Measurements from ENCODE around the gene RHBDF2. TPM values are rescaled to one million over a fixed set of nuclear protein-coding genes. Genes with fewer than 3 reads are reported as not detected.

RHBDF2 gene
- total and polyA plus RNA-seq, 5 donors from 2014 or later, result 2.5 to 23.8 (median 3.7) TPM

DNA sequence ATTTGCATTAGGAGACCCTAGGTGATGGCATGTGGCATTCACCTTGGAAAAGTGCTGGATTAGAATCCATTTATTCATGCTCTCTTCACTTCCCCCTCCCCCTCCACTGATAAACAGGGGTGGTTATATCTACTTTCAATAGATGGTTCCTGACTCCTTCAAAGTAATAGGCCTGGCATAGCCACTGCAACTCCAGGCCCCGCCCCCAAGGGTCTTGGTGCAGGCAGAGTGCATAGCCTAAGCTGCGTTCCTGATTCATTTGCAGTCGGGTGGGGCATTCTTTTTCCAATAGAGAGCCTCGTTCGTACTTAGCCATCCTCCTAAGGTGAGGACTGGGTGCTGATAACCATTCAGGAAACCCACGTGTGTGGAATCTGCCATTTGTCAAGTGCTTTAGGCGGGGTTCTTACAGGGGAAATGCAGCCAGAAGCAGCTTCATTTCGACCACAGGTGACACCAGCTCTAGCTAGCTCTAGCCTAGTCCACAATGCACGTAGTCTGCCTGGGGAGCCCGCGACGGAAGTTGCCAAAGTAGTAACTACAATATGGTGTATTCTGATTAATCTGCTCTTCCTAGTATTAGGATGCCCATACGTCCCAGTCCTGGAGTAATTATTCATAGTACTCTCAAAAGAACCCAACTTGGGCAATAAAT lies 59.4 kb downstream of the RHBDF2 start:
- Histone ChIP-seq H3K27ac (ENCODE audit: insufficient read depth, low read length, poor library complexity, severe bottlenecking) (no peak overlapping the region), H3K4me3 (ENCODE audit: low read depth, low read length) (no peak overlapping the region), H3K9me3 (ENCODE audit: control insufficient read depth in 2 of 2, low read length in 2 of 2) (no peaks in the 10 kb centered on the region), H3K36me3 (ENCODE audit: control insufficient read depth, insufficient read depth, low read length) (no peaks in the 10 kb centered on the region), H3K4me1 (ENCODE audit: control insufficient read depth, insufficient read depth, low read length, poor library complexity, severe bottlenecking) (peaks cover 4% of the 10 kb centered on the region), H3K27me3 (ENCODE audit: control insufficient read depth, insufficient read depth, low read length) (no peaks in the 10 kb centered on the region)
- ATAC-seq (ENCODE audit: low read depth in 2 of 2) (no peak), DNase-seq (no peak)
- Mint-ChIP-seq H3K9me3 (peaks cover 0 to 2% (median 0%) of the 10 kb centered on the region in 7 donors), H3K27ac (no peak overlapping the region), H3K4me3 (no peak overlapping the region), H3K27me3 (no peaks in the 10 kb centered on the region), H3K4me1 (peaks cover 28 to 80% (median 41%) of the 10 kb centered on the region in 4 donors), H3K36me3 (peaks cover 27% of the 10 kb centered on the region)

DNA sequence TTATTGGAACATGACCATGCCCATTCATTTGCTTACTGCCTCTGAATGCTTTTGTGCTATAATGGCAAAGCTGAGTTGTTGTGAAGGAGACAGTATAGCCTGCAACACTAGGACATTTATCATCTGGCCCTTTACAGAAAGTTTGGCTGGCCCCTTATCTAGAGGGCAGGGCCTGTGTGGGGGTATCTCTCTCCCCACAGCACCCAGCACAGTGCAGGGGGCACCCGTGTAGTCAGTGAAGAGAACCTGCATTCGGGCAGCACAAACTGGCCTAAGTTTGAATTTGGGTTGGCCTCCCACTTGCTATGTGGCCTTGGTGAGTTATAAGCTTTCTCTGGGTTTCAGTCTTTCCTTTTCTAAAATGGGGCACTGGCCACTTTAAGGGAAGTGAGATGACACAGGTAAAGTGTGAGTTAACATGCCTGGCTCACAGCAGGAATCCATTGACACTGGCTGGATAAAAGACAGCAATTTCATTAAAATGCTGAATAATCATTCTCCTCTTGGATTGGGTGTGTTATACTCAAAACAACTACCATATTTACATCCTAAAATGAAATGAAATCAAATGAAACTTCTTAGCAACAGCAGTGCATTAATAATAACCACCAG lies 60.4 kb downstream of the RHBDF2 start:
- Mint-ChIP-seq H3K4me3 (peak overlapping the region in 1 of 4 donors; percentile 52), H3K27ac (no peak overlapping the region), H3K36me3 (peaks cover 23% of the 10 kb centered on the region), H3K4me1 (peaks cover 27 to 75% (median 37%) of the 10 kb centered on the region in 4 donors), H3K27me3 (no peaks in the 10 kb centered on the region), H3K9me3 (peaks cover 0 to 2% (median 0%) of the 10 kb centered on the region in 7 donors)
- Histone ChIP-seq H3K27me3 (ENCODE audit: control insufficient read depth, insufficient read depth, low read length) (no peaks in the 10 kb centered on the region), H3K4me3 (ENCODE audit: low read depth, low read length) (no peak overlapping the region), H3K4me1 (ENCODE audit: control insufficient read depth, insufficient read depth, low read length, poor library complexity, severe bottlenecking) (peaks cover 4% of the 10 kb centered on the region), H3K27ac (ENCODE audit: insufficient read depth, low read length, poor library complexity, severe bottlenecking) (no peak overlapping the region), H3K36me3 (ENCODE audit: control insufficient read depth, insufficient read depth, low read length) (no peaks in the 10 kb centered on the region), H3K9me3 (ENCODE audit: control insufficient read depth in 2 of 2, low read length in 2 of 2) (no peaks in the 10 kb centered on the region)
- DNase-seq, result no peak
- ATAC-seq (ENCODE audit: low read depth in 2 of 2), result no peak

- H3K36me3 ChIP-seq (ENCODE audit: control insufficient read depth, insufficient read depth, low read length), result peaks cover 4% of the 10 kb centered on the region
- Mint-ChIP-seq H3K4me1 (peaks cover 19 to 68% (median 33%) of the 10 kb centered on the region in 4 donors), H3K27ac (peak overlapping the region in 1 of 3 donors; percentile 70), H3K27me3 (no peaks in the 10 kb centered on the region), H3K36me3 (peaks cover 18% of the 10 kb centered on the region), H3K9me3 (peaks cover 0 to 2% (median 0%) of the 10 kb centered on the region in 7 donors), H3K4me3 (no peak overlapping the region)
- ATAC-seq (ENCODE audit: low read depth in 2 of 2), result no peak
- no peaks in the 10 kb centered on the region for H3K9me3 ChIP-seq (ENCODE audit: control insufficient read depth in 2 of 2, low read length in 2 of 2)
- H3K4me1 ChIP-seq (ENCODE audit: control insufficient read depth, insufficient read depth, low read length, poor library complexity, severe bottlenecking), result peaks cover 4% of the 10 kb centered on the region
- H3K4me3 ChIP-seq (ENCODE audit: low read depth, low read length), result no peak overlapping the region
- H3K27me3 ChIP-seq (ENCODE audit: control insufficient read depth, insufficient read depth, low read length), result no peaks in the 10 kb centered on the region
- H3K27ac ChIP-seq (ENCODE audit: insufficient read depth, low read length, poor library complexity, severe bottlenecking), result no peak overlapping the region
- DNase-seq, result no peak
These were observed 61.8 kb downstream of the RHBDF2 start for GRCh38 chr17:76439314-76439928.

- Histone ChIP-seq H3K36me3 (ENCODE audit: control insufficient read depth, insufficient read depth, low read length) (peaks cover 9% of the 10 kb centered on the region), H3K27ac (ENCODE audit: insufficient read depth, low read length, poor library complexity, severe bottlenecking) (no peak overlapping the region), H3K4me1 (ENCODE audit: control insufficient read depth, insufficient read depth, low read length, poor library complexity, severe bottlenecking) (peaks cover 4% of the 10 kb centered on the region), H3K9me3 (ENCODE audit: control insufficient read depth in 2 of 2, low read length in 2 of 2) (no peaks in the 10 kb centered on the region), H3K4me3 (ENCODE audit: low read depth, low read length) (no peak overlapping the region), H3K27me3 (ENCODE audit: control insufficient read depth, insufficient read depth, low read length) (no peaks in the 10 kb centered on the region)
- DNase-seq (no peak), ATAC-seq (ENCODE audit: low read depth in 2 of 2) (no peak)
- H3K36me3 Mint-ChIP-seq, result peaks cover 21% of the 10 kb centered on the region
- no peaks in the 10 kb centered on the region for H3K27me3 Mint-ChIP-seq
- H3K27ac Mint-ChIP-seq, result peak overlapping the region in 1 of 3 donors; percentile 62
- peaks cover 0 to 2% (median 0%) of the 10 kb centered on the region in 7 donors for H3K9me3 Mint-ChIP-seq
- peaks cover 19 to 63% (median 33%) of the 10 kb centered on the region in 4 donors for H3K4me1 Mint-ChIP-seq
- no peak overlapping the region for H3K4me3 Mint-ChIP-seq
These were observed 62.3 kb downstream of the RHBDF2 start for GRCh38 chr17:76438906-76439305.

- H3K36me3 ChIP-seq (ENCODE audit: control insufficient read depth, insufficient read depth, low read length), result peaks cover 9% of the 10 kb centered on the region
- Mint-ChIP-seq H3K4me1 (peaks cover 15 to 57% (median 30%) of the 10 kb centered on the region in 4 donors), H3K27ac (peak overlapping the region in 1 of 3 donors; percentile 55), H3K27me3 (no peaks in the 10 kb centered on the region), H3K36me3 (peaks cover 18% of the 10 kb centered on the region), H3K9me3 (peaks cover 0 to 2% (median 0%) of the 10 kb centered on the region in 7 donors), H3K4me3 (no peak overlapping the region)
- ATAC-seq (ENCODE audit: low read depth in 2 of 2) (no peak), DNase-seq (no peak)
- no peak overlapping the region for H3K27ac ChIP-seq (ENCODE audit: insufficient read depth, low read length, poor library complexity, severe bottlenecking)
- H3K4me1 ChIP-seq (ENCODE audit: control insufficient read depth, insufficient read depth, low read length, poor library complexity, severe bottlenecking), result peaks cover 4% of the 10 kb centered on the region
- H3K4me3 ChIP-seq (ENCODE audit: low read depth, low read length), result no peak overlapping the region
- H3K27me3 ChIP-seq (ENCODE audit: control insufficient read depth, insufficient read depth, low read length), result no peaks in the 10 kb centered on the region
- no peaks in the 10 kb centered on the region for H3K9me3 ChIP-seq (ENCODE audit: control insufficient read depth in 2 of 2, low read length in 2 of 2)
These were observed 63.5 kb downstream of the RHBDF2 start for GRCh38 chr17:76437467-76438402.

DNA sequence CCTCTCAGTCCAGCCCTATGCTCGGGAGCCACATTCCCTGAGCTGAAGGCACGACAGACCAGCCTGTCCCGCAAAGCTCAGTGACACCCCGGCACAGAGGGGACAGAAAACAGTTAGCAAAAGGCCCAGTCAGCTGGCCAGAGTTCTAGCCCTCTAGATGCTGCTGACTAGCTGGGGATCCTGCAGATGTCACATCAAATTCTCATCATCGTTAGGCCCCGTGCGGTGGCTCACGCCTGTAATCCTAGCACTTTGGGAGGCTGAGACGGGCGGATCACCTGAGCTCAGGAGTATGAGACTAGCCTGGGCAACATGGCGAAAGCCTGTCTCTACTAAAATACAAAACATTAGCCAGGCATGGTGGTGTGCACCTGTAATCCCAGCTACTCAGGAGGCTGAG lies 65.5 kb downstream of the RHBDF2 start:
- H3K4me1 Mint-ChIP-seq, result peaks cover 9 to 47% (median 21%) of the 10 kb centered on the region in 4 donors
- H3K27ac Mint-ChIP-seq, result no peak overlapping the region
- H3K27me3 Mint-ChIP-seq, result no peaks in the 10 kb centered on the region
- H3K4me1 ChIP-seq (ENCODE audit: control insufficient read depth, insufficient read depth, low read length, poor library complexity, severe bottlenecking), result no peaks in the 10 kb centered on the region
- DNase-seq (no peak), ATAC-seq (ENCODE audit: low read depth in 2 of 2) (no peak)
- peaks cover 9% of the 10 kb centered on the region for H3K36me3 ChIP-seq (ENCODE audit: control insufficient read depth, insufficient read depth, low read length)
- H3K4me3 Mint-ChIP-seq, result no peak overlapping the region
- H3K4me3 ChIP-seq (ENCODE audit: low read depth, low read length), result no peak overlapping the region
- no peaks in the 10 kb centered on the region for H3K9me3 ChIP-seq (ENCODE audit: control insufficient read depth in 2 of 2, low read length in 2 of 2)
- no peaks in the 10 kb centered on the region for H3K27me3 ChIP-seq (ENCODE audit: control insufficient read depth, insufficient read depth, low read length)
- H3K36me3 Mint-ChIP-seq, result peaks cover 12% of the 10 kb centered on the region
- no peaks in the 10 kb centered on the region for H3K9me3 Mint-ChIP-seq
- no peak overlapping the region for H3K27ac ChIP-seq (ENCODE audit: insufficient read depth, low read length, poor library complexity, severe bottlenecking)

DNA sequence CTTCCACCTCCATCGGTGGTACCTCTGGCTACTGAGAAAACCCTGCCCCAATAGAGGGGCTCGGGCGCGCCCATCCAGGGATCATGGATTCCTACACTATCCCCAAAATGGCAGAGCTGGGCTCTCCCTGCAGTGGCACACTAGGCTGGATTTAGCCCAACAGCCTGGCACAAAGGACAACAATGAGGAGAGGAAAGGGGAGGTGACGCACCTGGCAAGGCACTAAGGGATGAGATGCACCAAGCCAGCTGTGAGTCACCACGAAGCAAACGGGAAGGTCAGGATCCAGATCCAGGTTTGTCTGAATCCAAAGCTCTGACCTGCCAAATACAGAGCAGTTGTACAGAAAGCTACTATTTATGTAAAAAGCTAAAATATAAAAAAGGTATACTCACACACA lies 66.4 kb downstream of the RHBDF2 start:
- ATAC-seq (ENCODE audit: low read depth in 2 of 2), result no peak
- no peaks in the 10 kb centered on the region for H3K4me1 ChIP-seq (ENCODE audit: control insufficient read depth, insufficient read depth, low read length, poor library complexity, severe bottlenecking)
- Mint-ChIP-seq H3K4me3 (no peak overlapping the region), H3K27me3 (no peaks in the 10 kb centered on the region), H3K36me3 (peaks cover 14% of the 10 kb centered on the region), H3K4me1 (peaks cover 7 to 39% (median 18%) of the 10 kb centered on the region in 4 donors), H3K27ac (no peak overlapping the region), H3K9me3 (peaks cover 0 to 1% (median 0%) of the 10 kb centered on the region in 7 donors)
- H3K4me3 ChIP-seq (ENCODE audit: low read depth, low read length), result no peak overlapping the region
- DNase-seq, result no peak
- no peaks in the 10 kb centered on the region for H3K9me3 ChIP-seq (ENCODE audit: control insufficient read depth in 2 of 2, low read length in 2 of 2)
- H3K27ac ChIP-seq (ENCODE audit: insufficient read depth, low read length, poor library complexity, severe bottlenecking), result no peak overlapping the region
- H3K27me3 ChIP-seq (ENCODE audit: control insufficient read depth, insufficient read depth, low read length), result no peaks in the 10 kb centered on the region
- peaks cover 9% of the 10 kb centered on the region for H3K36me3 ChIP-seq (ENCODE audit: control insufficient read depth, insufficient read depth, low read length)

Measured in CD4-positive, CD25-positive, alpha-beta regulatory T cell (primary cell).